ENCODE results near the gene GALNT17.

DNA sequence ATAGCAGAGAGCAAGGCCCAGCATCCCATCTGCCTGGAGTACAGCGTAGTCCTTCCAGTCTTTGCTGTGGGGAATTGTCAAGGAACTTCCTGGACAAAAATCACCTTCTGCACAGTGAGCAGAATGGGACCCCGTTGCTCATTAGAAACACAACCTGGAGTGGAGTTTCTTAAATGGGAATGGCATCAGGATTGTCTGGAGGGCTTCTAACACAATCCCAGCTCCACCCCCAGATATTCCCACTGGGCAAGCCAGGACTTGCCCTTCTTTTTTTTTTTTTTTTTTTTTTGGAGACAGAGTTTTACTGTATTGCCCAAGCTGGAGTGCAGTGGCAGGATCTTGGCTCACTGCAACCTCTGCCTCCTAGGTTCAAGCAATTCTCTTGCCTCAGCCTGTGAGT is 356.4 kb downstream of the GALNT17 start:
- TF ChIP-seq POLR2A (IDR thresholded peaks at IDR 0.05; ENCODE audit: low read length) (no peak), EP300 (IDR thresholded peaks at IDR 0.05) (no peak), SMC3 (IDR thresholded peaks at IDR 0.05) (no peak), CEBPB (IDR thresholded peaks at IDR 0.05) (no peak)
- TF ChIP-seq, protein P1, sequence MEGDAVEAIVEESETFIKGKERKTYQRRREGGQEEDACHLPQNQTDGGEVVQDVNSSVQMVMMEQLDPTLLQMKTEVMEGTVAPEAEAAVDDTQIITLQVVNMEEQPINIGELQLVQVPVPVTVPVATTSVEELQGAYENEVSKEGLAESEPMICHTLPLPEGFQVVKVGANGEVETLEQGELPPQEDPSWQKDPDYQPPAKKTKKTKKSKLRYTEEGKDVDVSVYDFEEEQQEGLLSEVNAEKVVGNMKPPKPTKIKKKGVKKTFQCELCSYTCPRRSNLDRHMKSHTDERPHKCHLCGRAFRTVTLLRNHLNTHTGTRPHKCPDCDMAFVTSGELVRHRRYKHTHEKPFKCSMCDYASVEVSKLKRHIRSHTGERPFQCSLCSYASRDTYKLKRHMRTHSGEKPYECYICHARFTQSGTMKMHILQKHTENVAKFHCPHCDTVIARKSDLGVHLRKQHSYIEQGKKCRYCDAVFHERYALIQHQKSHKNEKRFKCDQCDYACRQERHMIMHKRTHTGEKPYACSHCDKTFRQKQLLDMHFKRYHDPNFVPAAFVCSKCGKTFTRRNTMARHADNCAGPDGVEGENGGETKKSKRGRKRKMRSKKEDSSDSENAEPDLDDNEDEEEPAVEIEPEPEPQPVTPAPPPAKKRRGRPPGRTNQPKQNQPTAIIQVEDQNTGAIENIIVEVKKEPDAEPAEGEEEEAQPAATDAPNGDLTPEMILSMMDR (IDR thresholded peaks at IDR 0.05) = no peak
- TF ChIP-seq, protein P2, sequence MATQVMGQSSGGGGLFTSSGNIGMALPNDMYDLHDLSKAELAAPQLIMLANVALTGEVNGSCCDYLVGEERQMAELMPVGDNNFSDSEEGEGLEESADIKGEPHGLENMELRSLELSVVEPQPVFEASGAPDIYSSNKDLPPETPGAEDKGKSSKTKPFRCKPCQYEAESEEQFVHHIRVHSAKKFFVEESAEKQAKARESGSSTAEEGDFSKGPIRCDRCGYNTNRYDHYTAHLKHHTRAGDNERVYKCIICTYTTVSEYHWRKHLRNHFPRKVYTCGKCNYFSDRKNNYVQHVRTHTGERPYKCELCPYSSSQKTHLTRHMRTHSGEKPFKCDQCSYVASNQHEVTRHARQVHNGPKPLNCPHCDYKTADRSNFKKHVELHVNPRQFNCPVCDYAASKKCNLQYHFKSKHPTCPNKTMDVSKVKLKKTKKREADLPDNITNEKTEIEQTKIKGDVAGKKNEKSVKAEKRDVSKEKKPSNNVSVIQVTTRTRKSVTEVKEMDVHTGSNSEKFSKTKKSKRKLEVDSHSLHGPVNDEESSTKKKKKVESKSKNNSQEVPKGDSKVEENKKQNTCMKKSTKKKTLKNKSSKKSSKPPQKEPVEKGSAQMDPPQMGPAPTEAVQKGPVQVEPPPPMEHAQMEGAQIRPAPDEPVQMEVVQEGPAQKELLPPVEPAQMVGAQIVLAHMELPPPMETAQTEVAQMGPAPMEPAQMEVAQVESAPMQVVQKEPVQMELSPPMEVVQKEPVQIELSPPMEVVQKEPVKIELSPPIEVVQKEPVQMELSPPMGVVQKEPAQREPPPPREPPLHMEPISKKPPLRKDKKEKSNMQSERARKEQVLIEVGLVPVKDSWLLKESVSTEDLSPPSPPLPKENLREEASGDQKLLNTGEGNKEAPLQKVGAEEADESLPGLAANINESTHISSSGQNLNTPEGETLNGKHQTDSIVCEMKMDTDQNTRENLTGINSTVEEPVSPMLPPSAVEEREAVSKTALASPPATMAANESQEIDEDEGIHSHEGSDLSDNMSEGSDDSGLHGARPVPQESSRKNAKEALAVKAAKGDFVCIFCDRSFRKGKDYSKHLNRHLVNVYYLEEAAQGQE (IDR thresholded peaks at IDR 0.05) = no peak
